A549 (cell line): ENCODE data around the gene CIITA.
"Not testable (repeated sequence)": the region's sequence is repeated elsewhere in the genome, so short reads cannot be mapped to it uniquely, and the experiment has no call there.

Experiments used
- CBX2 ChIP-seq: fragments of 200-600 bp; sonication (generic); IDR thresholded peaks from 2 replicates; pipeline ENCODE4 v1.6.1; 2016; ENCODE audit warnings: low read depth, mild to moderate bottlenecking, borderline replicate concordance
- NFE2L2 ChIP-seq: fragments of 150-350 bp; conservative IDR thresholded peaks from 2 replicates; pipeline ENCODE4 v1.6.1; 2014; ENCODE audit warnings: low read length
- TF ChIP-seq, protein P1 (sequence below): fragments of >200 bp; sonication (Bioruptor Twin); formaldehyde crosslinking; IDR thresholded peaks from 3 replicates; pipeline ENCODE4 v1.5.1; 2016

DNA sequence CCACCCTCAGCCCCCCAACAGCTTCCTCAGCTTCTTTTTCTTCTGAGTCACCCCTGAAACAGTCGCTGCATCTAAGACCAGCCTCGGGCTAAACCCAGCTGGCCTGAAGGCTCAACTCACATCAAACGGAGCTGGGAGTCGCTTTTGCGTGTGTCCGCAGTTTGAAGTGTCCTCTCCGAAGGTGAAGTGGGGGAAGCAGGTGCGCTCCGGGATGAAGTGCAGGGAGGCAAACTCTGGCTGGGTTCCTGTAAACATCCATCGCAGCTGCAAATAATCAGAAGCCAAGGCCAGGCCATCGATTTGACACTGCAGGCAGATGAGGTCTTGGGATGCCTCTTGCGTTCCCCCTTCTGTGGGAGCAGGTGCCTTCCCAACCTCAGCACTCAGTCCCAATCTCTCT is 52.1 kb downstream of the CIITA start:
- not testable (repeated sequence) for TF ChIP-seq NFE2L2, CBX2
- TF ChIP-seq, protein P1, sequence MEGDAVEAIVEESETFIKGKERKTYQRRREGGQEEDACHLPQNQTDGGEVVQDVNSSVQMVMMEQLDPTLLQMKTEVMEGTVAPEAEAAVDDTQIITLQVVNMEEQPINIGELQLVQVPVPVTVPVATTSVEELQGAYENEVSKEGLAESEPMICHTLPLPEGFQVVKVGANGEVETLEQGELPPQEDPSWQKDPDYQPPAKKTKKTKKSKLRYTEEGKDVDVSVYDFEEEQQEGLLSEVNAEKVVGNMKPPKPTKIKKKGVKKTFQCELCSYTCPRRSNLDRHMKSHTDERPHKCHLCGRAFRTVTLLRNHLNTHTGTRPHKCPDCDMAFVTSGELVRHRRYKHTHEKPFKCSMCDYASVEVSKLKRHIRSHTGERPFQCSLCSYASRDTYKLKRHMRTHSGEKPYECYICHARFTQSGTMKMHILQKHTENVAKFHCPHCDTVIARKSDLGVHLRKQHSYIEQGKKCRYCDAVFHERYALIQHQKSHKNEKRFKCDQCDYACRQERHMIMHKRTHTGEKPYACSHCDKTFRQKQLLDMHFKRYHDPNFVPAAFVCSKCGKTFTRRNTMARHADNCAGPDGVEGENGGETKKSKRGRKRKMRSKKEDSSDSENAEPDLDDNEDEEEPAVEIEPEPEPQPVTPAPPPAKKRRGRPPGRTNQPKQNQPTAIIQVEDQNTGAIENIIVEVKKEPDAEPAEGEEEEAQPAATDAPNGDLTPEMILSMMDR: not testable (repeated sequence)
